A549 (cell line): ENCODE results near the gene SLC37A1. TPM values are rescaled to one million over a fixed set of nuclear protein-coding genes. Genes with fewer than 3 reads are reported as not detected.

Experiments
- ATAC-seq, 2 experiments: fragments of 200-7000 bp in 1 of 2; fragments of >200 bp in 1 of 2; cut with Nextera tagmentation in 1 of 2; cut with Tn5 transposase in 1 of 2; 3 replicates each; pipeline versions ENCODE4 v1.8.0 to v1.9.1; 2018 to 2020; ENCODE audit warnings: mild to moderate bottlenecking in 1 of 2, moderate library complexity in 1 of 2
- CTCF ChIA-PET: fragments of 300-600 bp; sonication (Branson Sonifier 250); formaldehyde crosslinking; extraction: SDS; loops from one replicate; lab custom pipeline; 2021; ENCODE audit warnings: antibody characterized with exemption, inconsistent platforms; lab: Yijun Ruan, JAX
- POLR2A ChIA-PET: fragments of 350-600 bp; formaldehyde crosslinking; extraction: SDS; loops from one replicate; lab custom pipeline; 2021; ENCODE audit warnings: antibody characterized with exemption, inconsistent platforms; lab: Yijun Ruan, JAX
- DNase-seq, 2 experiments: peaks; one replicate each; pipeline versions ENCODE4 v3.0.0 to v3.0.0-alpha.2; 2011 to 2016; ENCODE audit warnings: low read depth in 1 of 2, low spot score in 1 of 2
- FAIRE-seq: peaks from 2 replicates; lab custom pipeline; 2011; peaks lifted over from hg19 to GRCh38; lab: Jason Lieb, UNC
- H3K27ac ChIP-seq, 2 experiments: fragments of >200 bp; sonication (Bioruptor Twin); formaldehyde crosslinking; 3 replicates each; pipeline ENCODE4 v1.5.1; 2016 to 2017
- H3K4me1 ChIP-seq: fragments of >200 bp; sonication (Bioruptor Twin); formaldehyde crosslinking; 3 replicates; pipeline ENCODE4 v1.6.1; 2016
- H3K4me2 ChIP-seq: fragments of >200 bp; sonication (Bioruptor Twin); formaldehyde crosslinking; 3 replicates; pipeline ENCODE4 v1.6.1; 2016
- H3K4me3 ChIP-seq: fragments of >200 bp; sonication (Bioruptor Twin); formaldehyde crosslinking; 3 replicates; pipeline ENCODE4 v1.5.1; 2016
- H3K9me3 ChIP-seq: fragments of >200 bp; sonication (Bioruptor Twin); formaldehyde crosslinking; 3 replicates; pipeline ENCODE4 v1.6.1; 2016
- ATOH8 ChIP-seq: fragments of 250-450 bp; sonication (Bioruptor Pico); IDR thresholded peaks from 2 replicates; pipeline ENCODE4 v1.5.0; 2020; ENCODE audit warnings: low read depth, mild to moderate bottlenecking, moderate library complexity
- CBX2 ChIP-seq: fragments of 200-600 bp; sonication (generic); IDR thresholded peaks from 2 replicates; pipeline ENCODE4 v1.6.1; 2016; ENCODE audit warnings: low read depth, mild to moderate bottlenecking, borderline replicate concordance
- CEBPB ChIP-seq, 2 experiments: fragments of >200 bp in 1 of 2; sonication (Bioruptor Twin) in 1 of 2; formaldehyde crosslinking in 1 of 2; IDR thresholded peaks; 2 replicates each; pipeline ENCODE4 v1.6.1; 2012 to 2016
- CHD4 ChIP-seq: fragments of 200-600 bp; sonication (generic); IDR thresholded peaks from 2 replicates; pipeline ENCODE4 v1.6.1; 2016; ENCODE audit warnings: antibody characterized with exemption, mild to moderate bottlenecking, borderline replicate concordance
- E2F6 ChIP-seq: IDR thresholded peaks from 2 replicates; pipeline ENCODE4 v1.6.1; 2012; ENCODE audit warnings: low read depth, borderline replicate concordance
- FOSB ChIP-seq: fragments of 250-450 bp; sonication (Bioruptor Pico); IDR thresholded peaks from 2 replicates; pipeline ENCODE4 v1.5.0; 2020; ENCODE audit warnings: mild to moderate bottlenecking, moderate library complexity
- GATA3 ChIP-seq: IDR thresholded peaks from 2 replicates; pipeline ENCODE4 v1.6.1; 2012; ENCODE audit warnings: borderline replicate concordance
- HDAC2 ChIP-seq: fragments of 200-600 bp; sonication (generic); IDR thresholded peaks from 2 replicates; pipeline ENCODE4 v1.6.1; 2016
- HES2 ChIP-seq: fragments of >200 bp; sonication (Bioruptor Twin); formaldehyde crosslinking; IDR thresholded peaks from 2 replicates; pipeline ENCODE4 v1.6.1; 2016
- HEYL ChIP-seq: fragments of 250-450 bp; sonication (Bioruptor Pico); IDR thresholded peaks from 2 replicates; pipeline ENCODE4 v1.8.0; 2021; ENCODE audit warnings: mild to moderate bottlenecking, moderate library complexity
- HOXB5 ChIP-seq: fragments of 250-450 bp; sonication (Bioruptor Pico); IDR thresholded peaks from 2 replicates; pipeline ENCODE4 v1.5.0; 2020; ENCODE audit warnings: mild to moderate bottlenecking, moderate library complexity
- JUN ChIP-seq, 2 experiments: fragments of >200 bp; sonication (Bioruptor Twin); formaldehyde crosslinking; IDR thresholded peaks; 2 replicates in 1 of 2; 3 replicates in 1 of 2; pipeline ENCODE4 v1.6.1; 2016 to 2017
- JUNB ChIP-seq: fragments of >200 bp; sonication (Bioruptor Twin); formaldehyde crosslinking; IDR thresholded peaks from 2 replicates; pipeline ENCODE4 v1.6.1; 2016
- KDM1A ChIP-seq: fragments of 200-600 bp; sonication (generic); IDR thresholded peaks from 2 replicates; pipeline ENCODE4 v1.6.1; 2016; ENCODE audit warnings: low read depth, mild to moderate bottlenecking
- MAX ChIP-seq: IDR thresholded peaks from 2 replicates; pipeline ENCODE4 v1.6.1; 2012
- MAZ ChIP-seq: fragments of 150-350 bp; IDR thresholded peaks from 2 replicates; pipeline ENCODE4 v1.6.1; 2014; ENCODE audit warnings: antibody characterized with exemption, low read depth, low read length, borderline replicate concordance
- NPAS2 ChIP-seq: fragments of 250-450 bp; sonication (Bioruptor Pico); IDR thresholded peaks from 2 replicates; pipeline ENCODE4 v1.8.0; 2022; ENCODE audit warnings: mild to moderate bottlenecking, moderate library complexity, borderline replicate concordance
- NR3C1 ChIP-seq: fragments of >200 bp; sonication (Bioruptor Twin); formaldehyde crosslinking; IDR thresholded peaks from 3 replicates; pipeline ENCODE4 v1.6.1; 2017
- PBX3 ChIP-seq: IDR thresholded peaks from 2 replicates; pipeline ENCODE4 v1.6.1; 2012
- POLR2AphosphoS2 ChIP-seq: conservative IDR thresholded peaks from 2 replicates; pipeline ENCODE4 v1.6.1; 2012; ENCODE audit warnings: low read length, improper control_type of control experiment, inconsistent platforms
- RARB ChIP-seq: fragments of 250-450 bp; sonication (Bioruptor Pico); IDR thresholded peaks from 2 replicates; pipeline ENCODE4 v1.8.0; 2021; ENCODE audit warnings: mild to moderate bottlenecking, moderate library complexity
- RFX5 ChIP-seq: fragments of 450-650 bp; IDR thresholded peaks from 2 replicates; pipeline ENCODE4 v1.7.1; 2014; ENCODE audit warnings: antibody characterized with exemption, mild to moderate bottlenecking, moderate library complexity
- TFCP2L1 ChIP-seq: fragments of 250-450 bp; sonication (Bioruptor Pico); IDR thresholded peaks from 2 replicates; pipeline ENCODE4 v1.5.0; 2021; ENCODE audit warnings: mild to moderate bottlenecking
- TP53 ChIP-seq: fragments of 250-450 bp; sonication (Bioruptor Pico); IDR thresholded peaks from 2 replicates; pipeline ENCODE4 v1.5.0; 2021; ENCODE audit warnings: mild to moderate bottlenecking, moderate library complexity
- ZFP36 ChIP-seq: fragments of 450-650 bp; IDR thresholded peaks from 2 replicates; pipeline ENCODE4 v1.6.1; 2014; ENCODE audit warnings: borderline replicate concordance; ENCODE audit not compliant: partially characterized antibody
- ZNF302 ChIP-seq: fragments of 250-450 bp; sonication (Bioruptor Pico); IDR thresholded peaks from 2 replicates; pipeline ENCODE4 v1.9.0; 2021; ENCODE audit warnings: inconsistent platforms, mild to moderate bottlenecking, moderate library complexity
- ZSCAN20 ChIP-seq: fragments of 250-450 bp; sonication (Bioruptor Pico); IDR thresholded peaks from 2 replicates; pipeline ENCODE4 v1.8.0; 2022; ENCODE audit warnings: mild to moderate bottlenecking, moderate library complexity
- WGBS: methylation state at CpG from one replicate; pipeline ENCODE4 v1.1.6; 2017; ENCODE audit errors: missing lambda C conversion rate; 5-methylcytosine and 5-hydroxymethylcytosine counted together
- polyA plus RNA-seq, 4 experiments: library from polyadenylated mRNA; depleted of rRNA in 3 of 4; stranded (reverse); fragments of >200 nt; fragmentation: RNase III in 1 of 4; extraction: RNeasy Plus Mini Kit Qiagen cat#74134 plus additional on column Dnase treatment in 1 of 4; gene quantifications; 2 replicates in 3 of 4; 3 replicates in 1 of 4; pipeline ENCODE4 v1.2.3, GENCODE V29; 2011 to 2017

The SLC37A1 gene
- polyA plus RNA-seq, 2 of the 4 experiments (the other 2 are of a cell fraction), result 1.9 to 2.1 TPM

- 78% methylated on average over 3 of the region's 3 CpGs for WGBS
- no peak for FAIRE-seq
- DNase-seq, result no peak
- no peak for TF ChIP-seq HOXB5 (CRISPR knock-in tag)
- TF ChIP-seq POLR2AphosphoS2, result no peak
- no peak for TF ChIP-seq ATOH8 (CRISPR knock-in tag)
- TF ChIP-seq JUNB, result no peak
- no peak for TF ChIP-seq ZNF302 (CRISPR knock-in tag)
- TF ChIP-seq HES2, result no peak
- TF ChIP-seq HDAC2, result no peak
- TF ChIP-seq RFX5, result no peak
- TF ChIP-seq NR3C1, result no peak
- TF ChIP-seq RARB, result no peak
- TF ChIP-seq ZFP36, result no peak
- no peak for TF ChIP-seq FOSB (CRISPR knock-in tag)
- no peak for TF ChIP-seq GATA3
- TF ChIP-seq E2F6, result no peak
- no peak overlapping the region for H3K4me3 ChIP-seq
- POLR2A ChIA-PET, result no interaction called here
- no peaks in the 10 kb centered on the region for H3K9me3 ChIP-seq
- no peaks in the 10 kb centered on the region for H3K4me1 ChIP-seq
- no peak overlapping the region for H3K4me2 ChIP-seq
- no peak overlapping the region for H3K27ac ChIP-seq
- ATAC-seq, result no peak
- CTCF ChIA-PET, result no interaction called here
These were observed 47.9 kb upstream of the SLC37A1 start for GRCh38 chr21:42465803-42466127.

- DNase-seq (no peak), ATAC-seq (no peak), FAIRE-seq (no peak)
- Histone ChIP-seq H3K27ac (no peak overlapping the region), H3K4me2 (no peak overlapping the region), H3K9me3 (no peaks in the 10 kb centered on the region), H3K4me3 (no peak overlapping the region), H3K4me1 (no peaks in the 10 kb centered on the region)
- CTCF ChIA-PET, result interaction anchor here (0.7 to 1.5 kb wide), 4 partner anchors 12 to 72 kb away, joined by 3 to 4 read pairs (median 4); no protein-coding TSS in a partner anchor
- WGBS, result 87% methylated on average over 6 of the region's 10 CpGs
- TF ChIP-seq HEYL (CRISPR knock-in tag), result no peak
- no peak for TF ChIP-seq MAZ
- TF ChIP-seq JUNB, result no peak
- TF ChIP-seq KDM1A, result no peak
- no peak for TF ChIP-seq CHD4
- TF ChIP-seq PBX3, result no peak
- no peak for TF ChIP-seq CEBPB (IDR thresholded peaks at IDR 0.05)
- TF ChIP-seq ZSCAN20 (CRISPR knock-in tag), result no peak
- no peak for TF ChIP-seq JUN (IDR thresholded peaks at IDR 0.05)
- TF ChIP-seq CBX2, result no peak
- no peak for TF ChIP-seq TFCP2L1 (CRISPR knock-in tag)
- TF ChIP-seq NPAS2 (CRISPR knock-in tag), result no peak
- TF ChIP-seq TP53 (CRISPR knock-in tag), result no peak
- TF ChIP-seq HOXB5 (CRISPR knock-in tag), result no peak
- no peak for TF ChIP-seq RARB
- TF ChIP-seq MAX, result no peak
- POLR2A ChIA-PET, result no interaction called here
These were observed 47.0 kb upstream of the SLC37A1 start for GRCh38 chr21:42466700-42467099.
